IPS-18c (cell line): ENCODE results near the gene CCDC91.
"Not testable (repeated sequence)": the region's sequence is repeated elsewhere in the genome, so short reads cannot be mapped to it uniquely, and the experiment has no call there.

Source experiments
- H3K4me3 ChIP-seq: 2 replicates; pipeline ENCODE4 v1.7.0; 2013; ENCODE audit warnings: low read depth, mild to moderate bottlenecking, low read length, moderate library complexity; ENCODE audit not compliant: insufficient read depth
- H3K9me3 ChIP-seq: one replicate; pipeline ENCODE4 v1.6.1; 2013; ENCODE audit warnings: mild to moderate bottlenecking, low read length, moderate library complexity; ENCODE audit not compliant: control insufficient read depth, insufficient read depth

CCDC91 gene

GRCh38 chr12:28176295-28176694, 14.0 kb upstream of the CCDC91 start:
- no peak overlapping the region for H3K4me3 ChIP-seq

GRCh38 chr12:28177461-28177860, 12.8 kb upstream of the CCDC91 start:
- Histone ChIP-seq H3K9me3 (no peaks in the 10 kb centered on the region), H3K4me3 (no peak overlapping the region)

More at GRCh38 chr12:28176295-28176694, 14.0 kb upstream of the CCDC91 start:
- H3K9me3 ChIP-seq, result no peaks in the 10 kb centered on the region

- no peaks in the 10 kb centered on the region for H3K9me3 ChIP-seq
- H3K4me3 ChIP-seq, result no peak overlapping the region
Observed at GRCh38 chr12:28177905-28178304, 12.4 kb upstream of the CCDC91 start.

GRCh38 chr12:28178775-28179174, 11.5 kb upstream of the CCDC91 start:
- H3K4me3 ChIP-seq, result no peak overlapping the region

GRCh38 chr12:28180786-28181185, 9.5 kb upstream of the CCDC91 start:
- no peaks in the 10 kb centered on the region for H3K9me3 ChIP-seq

More at GRCh38 chr12:28178775-28179174, 11.5 kb upstream of the CCDC91 start:
- H3K9me3 ChIP-seq, result no peaks in the 10 kb centered on the region

GRCh38 chr12:28184375-28184774, 5.9 kb upstream of the CCDC91 start:
- H3K4me3 ChIP-seq, result no peak overlapping the region
- no peaks in the 10 kb centered on the region for H3K9me3 ChIP-seq

More at GRCh38 chr12:28180786-28181185, 9.5 kb upstream of the CCDC91 start:
- H3K4me3 ChIP-seq, result no peak overlapping the region

GRCh38 chr12:28186500-28186899, 3.8 kb upstream of the CCDC91 start:
- Histone ChIP-seq H3K9me3 (no peaks in the 10 kb centered on the region), H3K4me3 (no peak overlapping the region)

- no peaks in the 10 kb centered on the region for H3K9me3 ChIP-seq
- peak overlapping the region; percentile 78 for H3K4me3 ChIP-seq
Observed at GRCh38 chr12:28189784-28190320, 404 bp upstream of the CCDC91 start.

- Histone ChIP-seq H3K9me3 (no peaks in the 10 kb centered on the region), H3K4me3 (peak overlapping the region; percentile 78)
Observed at GRCh38 chr12:28191051-28192048, 1.1 kb downstream of the CCDC91 start.

- H3K4me3 ChIP-seq, result no peak overlapping the region
Observed at GRCh38 chr12:28192125-28192524, 1.9 kb downstream of the CCDC91 start.

GRCh38 chr12:28194621-28195020, 4.4 kb downstream of the CCDC91 start:
- not testable (repeated sequence) for H3K9me3 ChIP-seq, H3K4me3 ChIP-seq

More at GRCh38 chr12:28192125-28192524, 1.9 kb downstream of the CCDC91 start:
- no peaks in the 10 kb centered on the region for H3K9me3 ChIP-seq

- not testable (repeated sequence) for H3K4me3 ChIP-seq, H3K9me3 ChIP-seq
Observed at GRCh38 chr12:28201136-28201535, 10.9 kb downstream of the CCDC91 start.

GRCh38 chr12:28202374-28203130, 12.3 kb downstream of the CCDC91 start:
- no peak overlapping the region for H3K4me3 ChIP-seq
- H3K9me3 ChIP-seq, result peaks cover 2% of the 10 kb centered on the region

GRCh38 chr12:28209782-28210181, 19.5 kb downstream of the CCDC91 start:
- no peak overlapping the region for H3K4me3 ChIP-seq
- H3K9me3 ChIP-seq, result peaks cover 5% of the 10 kb centered on the region

- H3K4me3 ChIP-seq, result no peak overlapping the region
- H3K9me3 ChIP-seq, result peaks cover 5% of the 10 kb centered on the region
Observed at GRCh38 chr12:28212182-28212581, 21.9 kb downstream of the CCDC91 start.

- Histone ChIP-seq H3K9me3 (no peaks in the 10 kb centered on the region), H3K4me3 (no peak overlapping the region)
Observed at GRCh38 chr12:28215021-28215420, 24.8 kb downstream of the CCDC91 start.

- H3K9me3 ChIP-seq, result no peaks in the 10 kb centered on the region
- H3K4me3 ChIP-seq, result no peak overlapping the region
Observed at GRCh38 chr12:28216016-28216415, 25.8 kb downstream of the CCDC91 start.
